A673 (cell line): Measurements from ENCODE around the gene ARL9. TPM values are rescaled to one million over a fixed set of nuclear protein-coding genes. Genes with fewer than 3 reads are reported as not detected.

Source experiments
- BruUV-seq: library from RNA; stranded (reverse); fragments of 400-500 nt; replicated peaks from 2 replicates; lab custom pipeline; 2021; lab: Mats Ljungman, UMichigan
- CTCF ChIA-PET: fragments of 300-600 bp; sonication (Branson Sonifier 250); formaldehyde crosslinking; loops from one replicate; lab custom pipeline; 2022; ENCODE audit warnings: antibody characterized with exemption; lab: Charles Lee
- POLR2A ChIA-PET: fragments of 300-600 bp; sonication (Branson Sonifier 250); formaldehyde crosslinking; loops from one replicate; lab custom pipeline; 2022; ENCODE audit warnings: antibody characterized with exemption; ENCODE audit not compliant: low non-redundant PET; lab: Charles Lee
- DNase-seq: peaks from one replicate; pipeline ENCODE4 v3.0.0-alpha.2; 2015; ENCODE audit warnings: low spot score
- H3K27ac ChIP-seq: fragments of 200-600 bp; sonication (generic); 2 replicates; pipeline ENCODE4 v1.5.1; 2016; ENCODE audit warnings: mixed run types, low read depth, mild to moderate bottlenecking, mixed read lengths, antibody characterized with exemption, low read length; ENCODE audit not compliant: poor library complexity, severe bottlenecking
- H3K27me3 ChIP-seq: fragments of 200-600 bp; sonication (generic); replicated peaks from 2 replicates; pipeline ENCODE4 v1.6.1; 2017; ENCODE audit warnings: mixed run types, low read depth, mild to moderate bottlenecking, mixed read lengths, antibody characterized with exemption, low read length; ENCODE audit not compliant: insufficient read depth, poor library complexity
- H3K36me3 ChIP-seq: fragments of 200-600 bp; sonication (generic); 2 replicates; pipeline ENCODE4 v1.6.1; 2016; ENCODE audit warnings: mixed run types, mild to moderate bottlenecking, mixed read lengths, antibody characterized with exemption, low read length; ENCODE audit not compliant: insufficient read depth, poor library complexity, severe bottlenecking
- H3K4me1 ChIP-seq: fragments of 200-600 bp; sonication (generic); 2 replicates; pipeline ENCODE4 v1.6.1; 2017; ENCODE audit warnings: mixed run types, mild to moderate bottlenecking, mixed read lengths, antibody characterized with exemption, low read length; ENCODE audit not compliant: insufficient read depth, poor library complexity, severe bottlenecking
- H3K4me3 ChIP-seq: fragments of 200-600 bp; sonication (generic); 2 replicates; pipeline ENCODE4 v1.5.1; 2016; ENCODE audit warnings: low read depth, mixed run types, mild to moderate bottlenecking, mixed read lengths, low read length; ENCODE audit not compliant: poor library complexity, severe bottlenecking
- H3K9me3 ChIP-seq: fragments of 200-600 bp; sonication (generic); 2 replicates; pipeline ENCODE4 v1.6.1; 2016; ENCODE audit warnings: mixed run types, low read depth, mild to moderate bottlenecking, mixed read lengths, antibody characterized with exemption, low read length; ENCODE audit not compliant: poor library complexity, severe bottlenecking
- CTCF ChIP-seq: fragments of 300-800, 200-600 bp; sonication (generic); conservative IDR thresholded peaks from 2 replicates; pipeline ENCODE4 v1.5.1; 2017; ENCODE audit warnings: low read depth, mild to moderate bottlenecking, antibody characterized with exemption, low read length, moderate library complexity, mixed read lengths
- EZH2 ChIP-seq: fragments of 200-600 bp; sonication (generic); IDR thresholded peaks from 2 replicates; pipeline ENCODE4 v1.6.1; 2017; ENCODE audit warnings: borderline replicate concordance, low read depth, mild to moderate bottlenecking, mixed read lengths, antibody characterized with exemption, low read length; ENCODE audit not compliant: poor library complexity, severe bottlenecking
- intact Hi-C: fragments of 100-400 bp; cut with micrococcal nuclease; formaldehyde crosslinking; loops from one replicate; pipeline ENCODE4 v1.10.0; 2022; ENCODE audit not compliant: unreplicated experiment
- total RNA-seq: library from RNA; stranded (reverse); gene quantifications from 2 replicates; pipeline ENCODE4 v1.2.3, GENCODE V29; 2021

The ARL9 gene
- total RNA-seq, 1 experiment from 2014 or later: 0.24 TPM

GRCh38 chr4:56535915-56536314, 30.3 kb downstream of the ARL9 start:
- H3K9me3 ChIP-seq: no peaks in the 10 kb centered on the region
- ChIA-PET CTCF (no interaction called here), POLR2A (no interaction called here)
- intact Hi-C loops: no loop called here
- no peaks in the 10 kb centered on the region for H3K4me1 ChIP-seq
- no peak overlapping the region for H3K27ac ChIP-seq
- no peaks in the 10 kb centered on the region for H3K27me3 ChIP-seq
- TF ChIP-seq CTCF (no peak), EZH2 (no peak)
- no peaks in the 10 kb centered on the region for H3K36me3 ChIP-seq
- DNase-seq: no peak
- no TSS peak for BruUV-seq
- no peak overlapping the region for H3K4me3 ChIP-seq

DNA sequence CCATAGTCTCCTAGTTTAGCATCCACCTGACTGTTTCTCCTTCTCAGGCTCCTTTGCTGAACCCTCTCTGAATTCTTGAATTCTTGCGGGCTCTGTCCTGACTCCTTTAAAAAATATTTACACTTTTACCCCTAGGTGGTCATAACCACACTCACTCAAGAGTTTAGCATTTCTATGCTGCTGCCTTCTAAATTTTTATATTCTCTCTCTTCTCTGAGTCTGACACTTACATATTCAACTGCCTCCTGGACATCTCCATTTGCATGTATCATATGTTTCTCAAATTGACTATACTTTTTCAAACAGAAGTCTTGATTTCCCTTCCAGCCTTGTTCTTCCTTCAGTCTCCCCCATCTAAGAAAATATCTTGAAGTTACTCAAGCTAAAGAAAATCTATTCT, 31.6 kb downstream of the ARL9 start:
- ChIA-PET CTCF (no interaction called here), POLR2A (no interaction called here)
- Histone ChIP-seq H3K27me3 (no peaks in the 10 kb centered on the region), H3K36me3 (no peaks in the 10 kb centered on the region), H3K4me3 (no peak overlapping the region), H3K27ac (no peak overlapping the region), H3K4me1 (no peaks in the 10 kb centered on the region), H3K9me3 (no peaks in the 10 kb centered on the region)
- BruUV-seq: no TSS peak
- TF ChIP-seq CTCF (no peak), EZH2 (no peak)
- intact Hi-C loops: no loop called here
- DNase-seq: no peak

DNA sequence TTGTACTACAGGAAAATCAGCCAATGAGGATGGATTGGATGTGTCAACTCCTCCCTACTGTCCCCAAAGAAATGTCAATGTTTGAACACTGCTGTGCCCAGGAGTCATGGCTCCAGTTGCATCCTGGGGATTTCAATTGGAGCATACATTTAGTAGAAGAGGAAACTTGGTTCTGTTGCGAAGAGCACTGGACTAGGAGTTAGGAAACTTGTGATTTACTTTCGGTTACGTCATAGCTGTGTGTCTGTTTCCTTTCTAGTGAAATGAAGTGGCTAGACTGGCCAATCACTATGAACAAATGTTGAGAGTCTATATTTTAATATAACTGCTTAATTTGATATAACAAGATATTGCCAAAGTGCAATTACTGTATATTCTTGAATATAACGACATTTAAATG, 35.2 kb downstream of the ARL9 start:
- Histone ChIP-seq H3K4me1 (no peaks in the 10 kb centered on the region), H3K9me3 (no peaks in the 10 kb centered on the region), H3K4me3 (no peak overlapping the region), H3K27me3 (no peaks in the 10 kb centered on the region), H3K36me3 (no peaks in the 10 kb centered on the region), H3K27ac (no peak overlapping the region)
- intact Hi-C loops: no loop called here
- ChIA-PET POLR2A (no interaction called here), CTCF (no interaction called here)
- no peak for DNase-seq
- TF ChIP-seq EZH2 (no peak), CTCF (no peak)
- BruUV-seq: no TSS peak
